ENCODE measurements around the gene TOP1.

GRCh38 chr20:41054070-41054846, 25.6 kb downstream of the TOP1 start:
- TF ChIP-seq CTCF (IDR thresholded peaks at IDR 0.05) (no peak), POLR2AphosphoS5 (IDR thresholded peaks at IDR 0.05) (no peak)
